GM12892 (cell line): ENCODE results near the gene ESPL1.

Experiments used
- POLR2A ChIP-seq: IDR thresholded peaks from 2 replicates; pipeline ENCODE4 v1.6.1; 2011; ENCODE audit warnings: low read depth, low read length, control low read depth
- POLR2AphosphoS5 ChIP-seq: IDR thresholded peaks from 2 replicates; pipeline ENCODE4 v1.6.1; 2011; ENCODE audit warnings: low read depth, low read length, control low read depth
- TAF1 ChIP-seq: IDR thresholded peaks from 2 replicates; pipeline ENCODE4 v1.6.1; 2011; ENCODE audit warnings: low read depth, mild to moderate bottlenecking, control low read depth, low read length, borderline replicate concordance

DNA sequence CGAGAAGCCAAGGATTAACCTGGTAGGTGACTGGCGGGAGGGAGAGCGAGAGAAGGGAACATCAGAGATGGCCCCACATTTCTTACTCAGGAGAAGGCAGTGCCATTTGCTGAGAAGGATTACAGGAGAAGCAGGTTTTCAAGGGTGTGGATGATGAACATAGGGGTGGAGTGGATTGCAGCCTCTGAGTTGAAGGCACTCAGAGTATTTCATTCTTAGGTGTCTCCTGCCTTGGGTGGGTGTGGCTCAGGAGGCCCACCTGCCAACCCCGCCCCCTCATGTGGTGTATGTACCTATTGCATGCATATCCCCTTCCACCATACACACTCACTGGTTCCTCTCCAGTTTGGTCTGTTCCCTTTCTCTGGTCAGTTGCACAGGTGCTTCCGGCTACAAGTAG, 6.3 kb downstream of the ESPL1 start:
- TF ChIP-seq POLR2A (no peak), POLR2AphosphoS5 (no peak), TAF1 (no peak)
